Measurements from ENCODE around the gene MECR.
"Not testable (repeated sequence)": the region's sequence is repeated elsewhere in the genome, so short reads cannot be mapped to it uniquely, and the experiment has no call there.

MECR gene

DNA sequence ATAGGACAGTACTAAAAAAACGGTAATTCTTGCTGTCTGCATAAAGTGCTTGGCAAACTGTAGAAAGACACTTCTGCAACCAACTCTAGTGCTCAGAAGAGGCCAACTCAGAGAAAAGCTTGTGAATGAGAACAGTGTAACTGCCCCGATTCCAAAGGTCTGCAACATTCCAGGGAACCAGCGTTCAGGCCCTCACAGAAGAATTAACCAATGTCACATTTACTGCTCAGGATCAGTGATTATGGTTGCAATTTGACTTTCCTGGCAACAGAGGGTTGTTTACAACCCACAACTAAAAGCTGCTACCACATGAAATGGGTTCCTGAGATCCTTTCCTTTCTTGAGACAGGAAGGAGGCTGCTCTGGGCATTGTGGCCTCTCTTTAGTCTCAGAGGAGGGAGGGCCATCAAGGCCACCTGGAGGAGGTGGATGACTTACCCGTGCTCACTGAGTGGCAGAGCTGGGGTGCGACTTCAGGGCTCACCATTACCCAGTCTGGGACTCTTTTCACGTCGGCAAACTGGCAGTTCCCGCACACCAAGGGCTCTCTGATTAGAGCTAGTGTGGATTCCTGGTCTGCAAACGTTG is 64.3 kb downstream of the MECR start:
- peak in 1 of 5 experiments; percentile 19 for DNase-seq

GRCh38 chr1:29164588-29164987 is 66.1 kb downstream of the MECR start:
- DNase-seq = no peak

DNA sequence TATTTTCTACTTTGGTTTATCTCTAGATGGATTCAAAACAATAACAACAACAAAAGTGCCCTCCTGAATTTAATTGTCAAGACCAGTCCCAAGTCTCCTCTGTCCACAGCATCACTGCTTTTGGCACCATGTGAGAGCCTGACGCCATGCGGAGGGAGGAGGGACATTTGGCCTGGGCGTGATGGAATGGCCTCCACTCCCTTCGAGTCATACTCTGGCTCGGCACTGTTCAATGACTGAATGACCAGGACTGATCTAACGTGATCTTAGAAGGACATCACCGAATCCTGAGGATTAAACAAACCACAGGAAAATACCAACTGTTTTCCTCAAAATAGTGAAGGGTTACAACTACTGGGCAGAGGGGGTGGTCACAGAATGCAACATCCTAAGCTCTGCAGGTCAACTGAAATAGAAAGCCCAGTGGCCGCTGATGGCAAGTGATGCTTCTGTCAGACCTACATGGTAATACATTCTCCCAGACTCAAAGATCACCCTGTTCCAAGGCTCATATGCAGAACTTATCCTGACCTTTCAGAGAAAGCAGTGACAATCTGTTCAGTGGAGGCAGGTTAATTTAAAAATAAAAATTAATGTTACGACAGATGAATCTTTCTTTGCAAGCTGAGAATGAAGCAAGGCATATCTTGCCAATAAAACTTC is 68.1 kb downstream of the MECR start:
- no peak for DNase-seq

DNA sequence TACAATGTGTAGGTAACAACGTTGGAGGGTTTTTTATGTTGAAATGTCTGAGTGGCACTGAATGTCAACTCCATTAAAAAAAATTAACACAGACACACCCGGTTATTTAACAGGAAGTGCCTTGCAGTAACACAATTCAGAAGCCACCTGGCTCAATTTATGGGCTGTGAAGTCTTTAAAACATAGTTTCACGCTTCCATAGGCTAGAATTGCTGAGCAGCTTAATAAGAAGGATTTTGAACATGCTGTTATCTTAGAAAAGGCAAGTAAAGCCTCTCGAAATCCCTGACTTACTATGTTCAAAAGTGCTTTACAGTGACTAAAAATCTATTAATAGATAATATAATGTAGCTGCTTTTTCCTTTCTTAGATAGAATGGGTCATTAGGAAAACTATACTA is 68.7 kb downstream of the MECR start:
- DNase-seq = no peak

- DNase-seq = no peak
Measured at GRCh38 chr1:29159773-29160172, 71.0 kb downstream of the MECR start.

DNA sequence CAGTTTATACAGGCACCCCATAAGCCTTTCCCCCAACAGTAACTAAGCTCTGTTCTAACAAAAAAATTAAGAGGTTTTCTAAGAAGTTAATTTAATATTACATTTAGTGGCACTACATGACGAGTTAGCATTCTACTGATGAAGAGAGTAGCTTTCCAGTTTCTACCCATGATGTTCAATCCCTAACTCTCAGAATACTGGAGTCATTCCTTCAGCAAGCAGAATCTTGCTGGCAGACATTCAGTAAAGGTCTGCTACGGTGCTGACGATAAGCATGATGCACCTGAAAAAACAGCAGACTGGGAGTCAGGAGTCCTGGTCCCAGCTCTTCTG is 73.5 kb downstream of the MECR start:
- no peak for DNase-seq

DNA sequence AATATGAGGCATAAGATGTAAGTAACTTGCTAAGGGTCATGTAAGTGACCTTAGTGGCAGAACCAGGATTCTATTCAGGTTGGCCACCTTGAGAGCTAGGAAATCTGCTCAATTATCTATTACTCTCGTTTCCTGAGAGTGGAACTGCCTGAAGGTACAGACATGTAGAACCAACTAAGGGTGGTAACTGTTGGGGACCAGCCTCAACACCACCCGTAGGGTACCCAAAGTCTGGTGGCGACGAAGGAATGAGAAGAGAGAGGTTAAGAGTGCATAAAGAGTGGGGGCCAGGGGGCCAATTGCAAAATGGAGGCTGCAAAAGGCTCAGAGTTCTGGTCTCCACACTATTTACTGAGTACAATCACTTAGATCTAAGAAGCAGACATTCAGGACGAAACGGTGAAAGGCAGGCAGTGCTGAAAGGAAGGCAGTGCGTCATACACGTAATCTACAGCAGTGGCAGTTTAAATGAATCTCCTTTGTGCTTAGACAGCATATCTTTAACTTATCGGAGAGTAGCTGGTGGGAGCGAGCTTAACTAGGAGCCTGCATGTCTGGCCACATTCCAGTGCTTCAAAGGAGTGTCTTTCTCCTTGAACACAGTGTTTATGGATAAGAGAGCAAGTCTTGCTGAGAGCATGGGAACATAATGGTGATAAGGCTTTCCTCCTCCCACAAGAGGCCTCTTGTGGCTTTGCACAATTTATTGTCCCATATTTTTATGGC is 74.0 kb downstream of the MECR start:
- no peak for DNase-seq

DNA sequence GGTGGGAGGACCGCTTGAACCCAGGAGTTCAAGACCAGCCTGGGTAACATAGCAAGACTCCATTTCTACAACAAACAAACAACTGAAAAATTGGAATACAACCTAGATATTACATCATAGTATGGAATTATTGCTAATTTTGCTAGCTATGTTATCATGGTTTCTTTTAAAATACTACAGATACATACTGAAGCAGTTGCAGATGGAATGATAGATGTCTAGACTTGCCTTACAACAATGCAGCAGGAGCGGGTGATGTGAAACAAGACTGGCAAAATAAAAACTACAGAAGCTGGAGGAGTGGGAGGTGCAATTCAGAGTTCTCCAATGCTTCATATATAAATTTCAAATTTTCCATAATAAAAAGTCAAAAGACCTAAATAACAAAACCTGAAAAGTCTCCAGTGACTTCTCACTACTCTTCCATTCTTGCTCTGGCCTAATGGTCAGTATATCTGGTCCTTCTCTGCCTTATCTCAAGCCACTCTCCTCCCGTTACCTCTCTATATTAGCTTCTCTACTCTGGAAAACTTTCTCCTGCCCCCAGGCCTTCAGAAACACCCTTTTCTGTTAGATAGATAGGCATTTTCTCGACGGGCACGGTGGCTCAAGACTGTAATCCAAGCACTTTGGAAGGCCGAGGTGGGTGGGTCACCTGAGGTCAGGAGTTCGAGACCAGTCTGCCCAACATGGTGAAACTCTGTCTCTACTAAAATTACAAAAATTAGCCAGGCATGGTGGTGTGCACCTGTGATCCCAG is 78.5 kb downstream of the MECR start:
- no peak for DNase-seq

DNA sequence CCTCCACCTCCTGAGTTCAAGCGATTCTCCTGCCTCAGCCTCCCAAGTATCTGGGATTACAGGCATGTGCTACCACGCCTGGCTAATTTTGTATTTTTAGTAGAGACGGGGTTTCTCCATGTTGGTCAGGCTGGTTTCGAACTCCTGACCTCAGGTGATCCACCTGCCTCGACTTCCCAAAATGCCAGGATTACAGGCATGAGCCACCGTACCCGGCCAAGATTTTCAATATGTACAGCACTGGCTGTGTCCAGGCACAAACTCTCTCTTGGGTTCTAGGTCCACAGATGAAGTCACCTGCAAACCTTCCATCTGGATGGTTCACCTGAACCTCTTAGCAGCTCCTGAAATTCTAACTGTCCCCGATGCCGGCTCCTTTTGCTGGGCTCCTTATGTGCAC is 80.4 kb downstream of the MECR start:
- not testable (repeated sequence) for DNase-seq

- no peak for DNase-seq
Measured at GRCh38 chr1:29148656-29149491, 81.9 kb downstream of the MECR start.

DNA sequence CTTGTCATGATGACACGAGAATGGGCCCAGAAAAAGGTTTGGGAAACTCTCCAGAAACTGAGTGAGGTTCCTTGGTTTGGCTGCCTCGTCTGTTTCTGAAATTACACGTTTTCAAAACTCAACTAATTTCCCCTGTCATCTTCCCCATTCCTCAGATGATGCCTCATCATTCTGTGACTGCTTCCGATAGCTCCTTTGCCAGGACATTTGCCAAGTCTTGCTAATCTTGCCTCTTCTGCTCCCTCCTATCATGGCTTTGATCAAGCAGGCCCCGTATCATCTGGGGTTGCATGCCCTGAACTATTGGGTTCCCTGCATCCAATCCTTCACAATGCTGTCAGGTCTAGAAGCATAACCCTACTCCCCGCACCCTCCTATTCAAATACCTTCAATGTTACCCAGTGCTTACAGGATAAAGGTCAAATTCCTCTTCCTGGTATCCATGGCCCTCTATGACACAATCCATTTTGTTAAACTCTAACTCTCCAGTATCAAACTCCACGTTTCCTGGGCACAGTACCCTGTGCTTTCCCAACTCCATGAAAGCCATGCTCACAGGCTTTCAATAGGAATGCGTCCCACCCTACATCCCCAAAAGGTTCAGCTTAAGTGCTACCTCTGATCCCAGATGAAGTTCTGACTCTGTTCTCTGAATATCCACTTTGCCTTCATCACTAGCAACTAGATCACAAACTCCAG is 84.8 kb downstream of the MECR start:
- no peak for DNase-seq

- DNase-seq = no peak
Measured at GRCh38 chr1:29144178-29144577, 86.6 kb downstream of the MECR start.

DNA sequence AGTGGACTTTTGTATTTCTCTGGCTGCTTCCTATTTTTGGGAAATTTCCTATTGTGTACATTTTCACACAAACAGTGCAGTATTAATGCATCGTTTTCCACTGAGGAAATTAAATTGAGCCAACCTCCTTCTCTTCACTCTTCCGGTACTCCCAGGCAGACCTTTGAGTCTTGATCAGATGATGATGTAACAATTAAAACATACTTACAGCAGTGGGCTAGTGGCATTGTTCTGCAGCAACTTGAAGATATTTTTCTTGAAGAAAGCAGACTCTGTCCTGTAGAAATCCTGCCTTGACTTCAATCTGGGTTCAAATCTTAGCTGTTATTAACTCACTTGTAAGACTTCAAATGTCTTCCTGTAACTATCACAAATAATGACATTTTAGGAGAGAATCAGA is 88.0 kb downstream of the MECR start:
- DNase-seq = no peak
